ENCODE measurements around the gene TNS1. TPM values are rescaled to one million over a fixed set of nuclear protein-coding genes. Genes with fewer than 3 reads are reported as not detected.

Gene TNS1
- total RNA-seq, 1 experiment from 2014 or later: 1.5 TPM

GRCh38 chr2:217995731-217996231 is 7.0 kb downstream of the TNS1 start:
- Histone ChIP-seq H2AFZ (ENCODE audit: low read length) (no peak overlapping the region), H3K27ac (ENCODE audit: low read length) (no peak overlapping the region), H3K79me2 (ENCODE audit: low read length) (no peaks in the 10 kb centered on the region), H3K9me2 (replicated peaks; ENCODE audit: low read length) (no peaks in the 10 kb centered on the region), H3K36me3 (ENCODE audit: low read depth, low read length) (no peaks in the 10 kb centered on the region), H3K4me1 (ENCODE audit: insufficient read depth, low read length) (peaks cover 21% of the 10 kb centered on the region), H3K9me3 (ENCODE audit: low read length) (no peaks in the 10 kb centered on the region), H3F3A (ENCODE audit: low read length, unreplicated experiment) (no peaks in the 10 kb centered on the region), H3K9ac (ENCODE audit: low read length) (no peak overlapping the region), H3K27me3 (ENCODE audit: low read length) (peaks cover 22% of the 10 kb centered on the region; the same call in 1 of the 2 replicates), H3K4me2 (ENCODE audit: low read length) (peak overlapping the region; percentile 39; the same call in 1 of the 2 replicates), H4K20me1 (ENCODE audit: low read length) (no peaks in the 10 kb centered on the region), H3K4me3 (ENCODE audit: low read length) (no peak overlapping the region)
- ATAC-seq (no peak), DNase-seq (no peak)
- intact Hi-C loops (cut with micrococcal nuclease): no loop called here
- ChIA-PET CTCF (no interaction called here), POLR2A (ENCODE audit: unreplicated experiment) (no interaction called here)
- BruUV-seq (replicated peaks): no TSS peak
- TF ChIP-seq EZH2phosphoT487 (IDR thresholded peaks at IDR 0.05; ENCODE audit: borderline replicate concordance, low read length): no peak
- TF ChIP-seq EZH2 (IDR thresholded peaks at IDR 0.05; ENCODE audit: low read length, unreplicated experiment): no peak

- Histone ChIP-seq H3K4me2 (ENCODE audit: low read length) (no peak overlapping the region), H3K27me3 (ENCODE audit: low read length) (peaks cover 21% of the 10 kb centered on the region; the same call in 1 of the 2 replicates), H3K9ac (ENCODE audit: low read length) (no peak overlapping the region), H3K79me2 (ENCODE audit: low read length) (no peaks in the 10 kb centered on the region), H3K9me3 (ENCODE audit: low read length) (no peaks in the 10 kb centered on the region), H2AFZ (ENCODE audit: low read length) (no peak overlapping the region), H3K27ac (ENCODE audit: low read length) (no peak overlapping the region), H4K20me1 (ENCODE audit: low read length) (no peaks in the 10 kb centered on the region), H3K9me2 (replicated peaks; ENCODE audit: low read length) (no peaks in the 10 kb centered on the region), H3K4me3 (ENCODE audit: low read length) (no peak overlapping the region), H3F3A (ENCODE audit: low read length, unreplicated experiment) (no peaks in the 10 kb centered on the region), H3K4me1 (ENCODE audit: insufficient read depth, low read length) (peaks cover 21% of the 10 kb centered on the region), H3K36me3 (ENCODE audit: low read depth, low read length) (no peaks in the 10 kb centered on the region)
- DNase-seq (peak; percentile 38), ATAC-seq (no peak)
- intact Hi-C loops (cut with micrococcal nuclease): no loop called here
- no TSS peak for BruUV-seq (replicated peaks)
- CTCF ChIA-PET: interaction anchor here (0.9 kb wide), 1 partner anchor 74 kb away, joined by 3 read pairs; the partner anchor contains the start of gene RUFY4
- TF ChIP-seq CTCF (conservative IDR thresholded peaks at IDR 0.05; ENCODE audit: low read depth, low read length) (no peak), EZH2 (IDR thresholded peaks at IDR 0.05; ENCODE audit: low read length, unreplicated experiment) (no peak), EZH2phosphoT487 (IDR thresholded peaks at IDR 0.05; ENCODE audit: borderline replicate concordance, low read length) (no peak)
- POLR2A ChIA-PET (ENCODE audit: unreplicated experiment): no interaction called here
Measured at GRCh38 chr2:217994776-217995274, 8.0 kb downstream of the TNS1 start.

GRCh38 chr2:217993817-217994463 is 8.9 kb downstream of the TNS1 start:
- peak; percentile 35 for DNase-seq
- CTCF ChIA-PET: interaction anchor here (0.6 to 0.9 kb wide), 2 partner anchors 75 to 208 kb away, joined by 3 read pairs; partner anchors contain the start of gene RUFY4

More at GRCh38 chr2:217993817-217994463, 8.9 kb downstream of the TNS1 start:
- H3K4me1 ChIP-seq (ENCODE audit: insufficient read depth, low read length): peaks cover 21% of the 10 kb centered on the region
- H3K4me3 ChIP-seq (ENCODE audit: low read length): no peak overlapping the region
- no peaks in the 10 kb centered on the region for H3K36me3 ChIP-seq (ENCODE audit: low read depth, low read length)
- H3F3A ChIP-seq (ENCODE audit: low read length, unreplicated experiment): no peaks in the 10 kb centered on the region
- no peak overlapping the region for H3K9ac ChIP-seq (ENCODE audit: low read length)
- no TSS peak for BruUV-seq (replicated peaks)
- no peak overlapping the region for H2AFZ ChIP-seq (ENCODE audit: low read length)
- no peaks in the 10 kb centered on the region for H3K9me3 ChIP-seq (ENCODE audit: low read length)
- no peaks in the 10 kb centered on the region for H3K9me2 ChIP-seq (replicated peaks; ENCODE audit: low read length)
- no peak overlapping the region for H3K4me2 ChIP-seq (ENCODE audit: low read length)
- H4K20me1 ChIP-seq (ENCODE audit: low read length): no peaks in the 10 kb centered on the region
- H3K27ac ChIP-seq (ENCODE audit: low read length): no peak overlapping the region
- peaks cover 12% of the 10 kb centered on the region; the same call in 1 of the 2 replicates for H3K27me3 ChIP-seq (ENCODE audit: low read length)
- peak; percentile 68 for ATAC-seq
- TF ChIP-seq EZH2 (IDR thresholded peaks at IDR 0.05; ENCODE audit: low read length, unreplicated experiment): no peak
- no peak for TF ChIP-seq EZH2phosphoT487 (IDR thresholded peaks at IDR 0.05; ENCODE audit: borderline replicate concordance, low read length)
- TF ChIP-seq CTCF (conservative IDR thresholded peaks at IDR 0.05; ENCODE audit: low read depth, low read length): peak; percentile 74
- POLR2A ChIA-PET (ENCODE audit: unreplicated experiment): no interaction called here
- H3K79me2 ChIP-seq (ENCODE audit: low read length): no peaks in the 10 kb centered on the region
- intact Hi-C loops (cut with micrococcal nuclease): no loop called here
